GM23248 (cell line): ENCODE measurements around the gene ARID5B. TPM values are rescaled to one million over a fixed set of nuclear protein-coding genes. Genes with fewer than 3 reads are reported as not detected.
"Not testable (repeated sequence)": the region's sequence is repeated elsewhere in the genome, so short reads cannot be mapped to it uniquely, and the experiment has no call there.

Experiments
- DNase-seq: peaks from one replicate; pipeline ENCODE4 v3.0.0-alpha.2; 2015
- H2AFZ ChIP-seq: fragments of 200-600 bp; sonication (generic); 2 replicates; pipeline ENCODE4 v1.6.1; 2016; ENCODE audit warnings: antibody characterized with exemption
- H3F3A ChIP-seq: fragments of 200-600 bp; sonication (generic); 2 replicates; pipeline ENCODE4 v1.6.1; 2016; ENCODE audit warnings: mild to moderate bottlenecking, antibody characterized with exemption, mixed run types; ENCODE audit not compliant: insufficient read depth
- H3K27ac ChIP-seq: fragments of 200-600 bp; sonication (generic); 2 replicates; pipeline ENCODE4 v1.5.1; 2016; ENCODE audit warnings: mild to moderate bottlenecking
- H3K27me3 ChIP-seq: fragments of 200-600 bp; sonication (generic); replicated peaks from 2 replicates; pipeline ENCODE4 v1.6.1; 2016; ENCODE audit warnings: mild to moderate bottlenecking; ENCODE audit not compliant: insufficient read depth
- H3K36me3 ChIP-seq: fragments of 200-600 bp; sonication (generic); 2 replicates; pipeline ENCODE4 v1.6.1; 2016; ENCODE audit warnings: low read depth, mild to moderate bottlenecking
- H3K4me1 ChIP-seq: fragments of 200-600 bp; sonication (generic); 2 replicates; pipeline ENCODE4 v1.6.1; 2016; ENCODE audit warnings: mild to moderate bottlenecking; ENCODE audit not compliant: insufficient read depth
- H3K4me2 ChIP-seq: fragments of 200-600 bp; sonication (generic); one replicate; pipeline ENCODE4 v1.6.1; 2016; ENCODE audit warnings: mild to moderate bottlenecking; ENCODE audit not compliant: unreplicated experiment
- H3K4me3 ChIP-seq: fragments of 200-600 bp; sonication (generic); 2 replicates; pipeline ENCODE4 v1.5.1; 2016; ENCODE audit warnings: mild to moderate bottlenecking
- H3K79me2 ChIP-seq: fragments of 200-600 bp; sonication (generic); 2 replicates; pipeline ENCODE4 v1.6.1; 2016; ENCODE audit warnings: mild to moderate bottlenecking; ENCODE audit not compliant: insufficient read depth
- H3K9ac ChIP-seq: fragments of 200-600 bp; sonication (generic); 2 replicates; pipeline ENCODE4 v1.6.1; 2016; ENCODE audit warnings: mild to moderate bottlenecking
- H3K9me2 ChIP-seq: fragments of 200-600 bp; sonication (generic); 2 replicates; pipeline ENCODE4 v1.6.1; 2016; ENCODE audit warnings: mixed run types, mild to moderate bottlenecking, moderate library complexity; ENCODE audit not compliant: insufficient read depth
- H3K9me3 ChIP-seq: fragments of 200-600 bp; sonication (generic); one replicate; pipeline ENCODE4 v1.6.1; 2017; ENCODE audit warnings: low read depth
- H4K20me1 ChIP-seq: fragments of 200-600 bp; sonication (generic); 2 replicates; pipeline ENCODE4 v1.6.0; 2016; ENCODE audit not compliant: insufficient read depth
- EZH2 ChIP-seq: fragments of 200-600 bp; sonication (generic); IDR thresholded peaks from 2 replicates; pipeline ENCODE4 v1.6.1; 2018; ENCODE audit warnings: antibody characterized with exemption, mild to moderate bottlenecking; ENCODE audit not compliant: insufficient read depth, poor library complexity, severe bottlenecking
- EZH2phosphoT487 ChIP-seq: fragments of 200-600 bp; sonication (generic); IDR thresholded peaks from 2 replicates; pipeline ENCODE4 v1.6.1; 2018; ENCODE audit warnings: antibody characterized with exemption, moderate library complexity, mild to moderate bottlenecking, low read depth; ENCODE audit not compliant: insufficient read depth
- WGBS, 2 experiments: methylation state at CpG; one replicate each; pipeline ENCODE4 v1.1.6; 2015 to 2017; ENCODE audit warnings: low lambda C conversion rate in 2 of 2, low coverage in 1 of 2; ENCODE audit errors: missing lambda C conversion rate in 2 of 2; 5-methylcytosine and 5-hydroxymethylcytosine counted together
- in situ Hi-C: fragments of 300-500 bp; cut with MboI; formaldehyde crosslinking; loops from 2 replicates; pipeline ENCODE4 v1.15.0; 2020
- polyA plus RNA-seq: library from polyadenylated mRNA; unstranded; fragments of >200 nt; fragmentation: Nextera tagmentation; extraction: Ambion mirVana; gene quantifications from 2 replicates; pipeline ENCODE4 v1.2.1, GENCODE V29; 2016
- total RNA-seq: library from RNA; depleted of rRNA; stranded (reverse); fragments of >200 nt; shearing (Covaris generic); gene quantifications from 2 replicates; pipeline ENCODE4 v1.2.3, GENCODE V29; 2014

Gene ARID5B
- total and polyA plus RNA-seq, 2 experiments from 2014 or later, result 56.7 to 78.8 TPM

DNA sequence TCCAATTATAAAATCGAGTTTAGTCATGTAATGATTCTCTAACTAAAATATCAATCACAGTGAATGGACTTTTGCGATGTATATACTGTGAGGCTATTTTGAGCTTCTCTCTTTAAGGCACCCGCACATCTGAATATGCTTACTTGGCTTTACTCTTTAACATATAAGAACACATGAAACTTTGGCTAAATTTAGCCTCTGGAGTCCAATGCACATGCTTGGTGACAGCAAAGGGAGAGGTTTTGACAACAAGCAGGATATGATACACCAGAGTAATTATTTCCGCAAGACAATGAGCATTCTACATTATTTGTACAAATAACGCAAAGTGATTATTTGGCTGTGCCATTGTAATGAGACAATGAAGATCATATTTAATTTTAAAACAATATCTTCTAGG is 72.4 kb downstream of the ARID5B start:
- H3K27ac ChIP-seq, result peak overlapping the region; percentile 64
- WGBS, 2 experiments, result 45% methylated on average over 5 of the region's 5 CpGs
- DNase-seq, result peak; percentile 36

DNA sequence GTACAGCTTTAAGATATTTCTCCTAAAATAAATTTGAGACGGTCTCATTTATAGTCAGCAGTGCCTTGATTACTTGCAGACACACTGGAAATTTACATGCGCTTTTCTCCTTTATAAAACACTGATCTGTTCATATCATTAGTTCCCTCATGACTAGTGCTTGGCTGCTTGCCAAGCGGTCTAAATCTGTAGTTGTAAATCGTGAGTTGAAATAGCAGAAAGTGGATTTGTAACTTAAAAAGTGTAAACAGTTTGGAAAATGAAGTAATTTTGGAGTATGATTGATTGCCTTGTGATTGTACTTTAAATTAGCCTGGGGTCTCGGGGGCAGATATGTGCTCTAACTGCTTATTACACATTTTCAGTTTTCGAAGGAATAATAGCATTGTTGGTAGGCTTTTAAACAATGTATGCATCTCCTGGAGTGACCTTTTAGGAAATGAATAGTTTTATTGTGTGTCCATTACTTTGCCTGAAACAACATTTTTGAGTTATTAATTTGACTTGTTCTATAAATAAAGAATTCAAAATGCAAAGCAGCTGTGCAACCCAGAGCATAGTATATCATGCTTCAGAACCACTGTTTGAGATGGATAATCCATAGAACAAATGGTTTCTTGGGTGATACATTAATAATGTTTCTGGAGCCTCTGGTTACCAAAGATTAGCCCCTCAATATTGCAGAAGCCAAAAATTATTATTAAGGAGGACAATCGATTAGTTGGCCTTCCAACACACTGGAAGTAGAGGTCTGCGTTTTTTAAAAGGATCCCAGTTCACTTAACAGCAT is 73.3 kb downstream of the ARID5B start:
- H2AFZ ChIP-seq, result no peak overlapping the region
- WGBS, 2 experiments, result 3 to 4% methylated on average over 8 of the region's 8 CpGs
- peak overlapping the region; percentile 47 for H3K4me3 ChIP-seq
- H3K27ac ChIP-seq, result peak overlapping the region; percentile 64
- H4K20me1 ChIP-seq, result no peaks in the 10 kb centered on the region
- TF ChIP-seq EZH2phosphoT487 (no peak), EZH2 (no peak)
- H3K4me1 ChIP-seq, result peaks cover 47% of the 10 kb centered on the region
- in situ Hi-C loops, result no loop called here
- H3K79me2 ChIP-seq, result peaks cover 65% of the 10 kb centered on the region
- no peaks in the 10 kb centered on the region for H3K9me3 ChIP-seq
- H3F3A ChIP-seq, result peaks cover 31% of the 10 kb centered on the region
- H3K9ac ChIP-seq, result peak overlapping the region; percentile 30
- H3K9me2 ChIP-seq, result no peaks in the 10 kb centered on the region
- H3K27me3 ChIP-seq, result no peaks in the 10 kb centered on the region
- DNase-seq, result peak; percentile 70
- no peaks in the 10 kb centered on the region for H3K36me3 ChIP-seq
- peak overlapping the region; percentile 73 for H3K4me2 ChIP-seq

More for the DNA sequence above, 72.4 kb downstream of the ARID5B start:
- Histone ChIP-seq H3K9ac (0 out of 2 replicates have a peak overlapping the region, but pooled peaks have one; percentile 30), H3K9me3 (no peaks in the 10 kb centered on the region), H2AFZ (no peak overlapping the region), H3K36me3 (no peaks in the 10 kb centered on the region), H3K27me3 (no peaks in the 10 kb centered on the region), H3F3A (peaks cover 31% of the 10 kb centered on the region), H3K4me2 (peak overlapping the region; percentile 73), H3K4me3 (no peak overlapping the region), H3K79me2 (peaks cover 64% of the 10 kb centered on the region), H3K4me1 (peaks cover 47% of the 10 kb centered on the region), H3K9me2 (no peaks in the 10 kb centered on the region), H4K20me1 (no peaks in the 10 kb centered on the region)
- TF ChIP-seq EZH2phosphoT487, result no peak
- in situ Hi-C loops, result no loop called here

DNA sequence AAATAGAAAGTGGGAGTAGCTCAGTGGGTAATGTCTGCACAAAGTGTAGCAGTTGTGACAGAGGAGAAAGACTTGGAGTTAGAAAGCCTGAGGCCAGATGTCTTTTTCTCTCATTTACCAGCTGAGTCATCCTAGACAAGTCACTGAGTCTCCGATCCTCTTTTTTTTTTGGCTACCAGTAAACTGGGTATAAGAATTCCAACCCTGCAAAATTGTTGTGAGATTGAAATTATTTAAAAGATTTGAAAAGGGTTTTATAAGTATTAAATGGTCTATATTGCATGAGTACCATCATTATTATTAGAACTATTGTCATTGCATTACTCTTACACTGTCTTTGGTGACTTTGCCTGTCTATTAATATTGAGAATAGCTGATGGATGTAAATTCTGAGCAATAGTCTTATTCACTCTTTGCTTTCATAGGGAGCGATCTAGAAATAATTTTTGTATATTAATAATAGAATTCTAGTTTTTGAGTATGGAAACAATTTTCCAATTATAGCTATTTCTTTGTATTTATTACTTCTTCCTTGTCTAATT is 74.0 kb downstream of the ARID5B start:
- no peaks in the 10 kb centered on the region for H3K27me3 ChIP-seq
- in situ Hi-C loops, result no loop called here
- peak overlapping the region; percentile 73 for H3K4me2 ChIP-seq
- peak overlapping the region; percentile 64 for H3K27ac ChIP-seq
- 19 to 27% methylated on average over 2 of the region's 2 CpGs for WGBS, 2 experiments
- H3K9me3 ChIP-seq, result no peaks in the 10 kb centered on the region
- peaks cover 59% of the 10 kb centered on the region for H3K79me2 ChIP-seq
- H2AFZ ChIP-seq, result no peak overlapping the region
- peak; percentile 94 for DNase-seq
- H3K9me2 ChIP-seq, result no peaks in the 10 kb centered on the region
- H4K20me1 ChIP-seq, result no peaks in the 10 kb centered on the region
- peak overlapping the region; percentile 47 for H3K4me3 ChIP-seq
- peak overlapping the region; percentile 30 for H3K9ac ChIP-seq
- H3K36me3 ChIP-seq, result no peaks in the 10 kb centered on the region
- H3F3A ChIP-seq, result peaks cover 31% of the 10 kb centered on the region
- H3K4me1 ChIP-seq, result peaks cover 43% of the 10 kb centered on the region
- TF ChIP-seq EZH2phosphoT487 (no peak), EZH2 (no peak)

DNA sequence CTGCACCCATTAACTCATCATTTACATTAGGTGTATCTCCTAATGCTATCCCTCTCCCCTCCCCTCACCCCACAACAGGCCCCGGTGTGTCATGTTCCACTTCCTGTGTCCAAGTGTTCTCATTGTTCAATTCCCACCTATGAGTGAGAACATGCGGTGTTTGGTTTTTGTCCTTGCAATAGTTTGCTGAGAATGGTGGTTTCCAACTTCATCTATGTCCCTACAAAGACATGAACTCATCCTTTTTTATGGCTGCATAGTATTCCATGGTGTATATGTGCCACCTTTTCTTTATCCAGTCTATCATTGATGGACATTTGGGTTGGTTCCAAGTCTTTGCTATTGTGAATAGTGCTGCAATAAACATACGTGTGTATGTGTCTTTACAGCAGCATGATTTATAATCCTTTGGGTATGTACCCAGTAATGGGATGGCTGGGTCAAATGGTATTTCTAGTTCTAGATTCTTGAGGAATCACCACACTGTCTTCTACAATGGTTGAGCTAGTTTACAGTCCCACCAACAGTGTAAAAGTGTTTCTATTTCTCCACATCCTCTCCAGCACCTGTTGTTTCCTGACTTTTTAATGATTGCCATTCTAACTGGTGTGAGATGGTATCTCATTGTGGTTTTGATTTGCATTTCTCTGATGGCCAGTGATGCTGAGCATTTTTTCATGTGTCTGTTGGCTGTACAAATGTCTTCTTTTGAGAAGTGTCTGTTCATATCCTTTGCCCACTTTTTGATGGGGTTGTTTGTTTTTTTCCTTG is 75.6 kb downstream of the ARID5B start:
- H2AFZ ChIP-seq, in situ Hi-C loops: not testable (repeated sequence)

More for the DNA sequence above, 75.6 kb downstream of the ARID5B start:
- peaks cover 36% of the 10 kb centered on the region for H3K4me1 ChIP-seq
- H3F3A ChIP-seq, result peaks cover 31% of the 10 kb centered on the region
- not testable (repeated sequence) for H3K9me3 ChIP-seq, H3K27me3 ChIP-seq, H3K4me3 ChIP-seq, H3K4me2 ChIP-seq, H4K20me1 ChIP-seq, H3K36me3 ChIP-seq, DNase-seq, H3K27ac ChIP-seq, H3K9me2 ChIP-seq, H3K9ac ChIP-seq
- 94 to 97% methylated on average over 3 of the region's 3 CpGs for WGBS, 2 experiments
- peaks cover 60% of the 10 kb centered on the region for H3K79me2 ChIP-seq
